HG02623 (cell line): ENCODE measurements around the gene IDH2.

Experiments
- ATAC-seq: cut with Tn5 transposase; IDR thresholded peaks from one replicate; pipeline ENCODE4 v1.9.1; 2021; ENCODE audit warnings: moderate library complexity; ENCODE audit not compliant: unreplicated experiment

The IDH2 gene

GRCh38 chr15:90064911-90065681 lies 37.2 kb downstream of the IDH2 start:
- no peak for ATAC-seq

GRCh38 chr15:90063770-90064247 lies 38.5 kb downstream of the IDH2 start:
- ATAC-seq = no peak

DNA sequence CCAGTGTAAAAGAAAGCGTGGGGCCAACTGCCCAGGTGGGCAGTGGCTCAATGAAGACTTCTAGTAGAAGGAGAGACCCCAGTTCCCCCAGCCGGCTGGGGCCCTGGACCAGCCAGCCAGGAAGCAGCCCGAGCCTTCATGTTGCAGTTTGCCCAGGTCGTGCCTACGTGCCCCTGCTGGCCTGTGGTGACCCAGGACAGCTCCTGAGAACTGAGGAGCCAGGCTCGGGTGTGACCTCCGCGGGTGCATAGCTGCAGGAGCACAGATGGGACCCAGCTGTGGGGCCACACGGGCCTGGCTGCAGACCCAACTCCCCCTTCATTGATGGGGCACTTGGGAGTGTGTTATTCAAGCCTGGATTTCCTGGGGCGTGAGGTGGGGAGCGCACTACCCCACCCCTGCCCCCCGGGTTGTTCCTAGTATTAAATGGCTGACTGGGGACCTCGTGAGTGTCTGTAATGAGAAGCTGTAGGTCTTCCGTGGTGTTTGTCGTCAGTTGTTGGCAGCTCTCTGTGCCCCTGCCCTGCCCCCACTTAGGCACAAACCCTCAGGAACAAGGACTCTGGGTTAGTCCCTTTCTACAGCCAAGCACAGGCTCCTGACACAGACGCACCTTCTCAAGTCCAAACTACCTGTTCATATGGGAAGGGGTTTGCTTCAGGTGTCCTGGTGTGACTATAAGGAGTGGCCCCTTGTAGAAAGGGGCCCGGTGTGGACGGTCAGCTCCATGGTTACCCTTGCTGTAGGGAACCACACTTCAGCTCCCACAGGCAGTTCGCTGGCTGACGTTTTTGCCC lies 39.1 kb downstream of the IDH2 start:
- no peak for ATAC-seq

- ATAC-seq = no peak
Measured at GRCh38 chr15:90062462-90062932, 39.8 kb downstream of the IDH2 start.

GRCh38 chr15:90062023-90062442 lies 40.2 kb downstream of the IDH2 start:
- ATAC-seq = no peak

DNA sequence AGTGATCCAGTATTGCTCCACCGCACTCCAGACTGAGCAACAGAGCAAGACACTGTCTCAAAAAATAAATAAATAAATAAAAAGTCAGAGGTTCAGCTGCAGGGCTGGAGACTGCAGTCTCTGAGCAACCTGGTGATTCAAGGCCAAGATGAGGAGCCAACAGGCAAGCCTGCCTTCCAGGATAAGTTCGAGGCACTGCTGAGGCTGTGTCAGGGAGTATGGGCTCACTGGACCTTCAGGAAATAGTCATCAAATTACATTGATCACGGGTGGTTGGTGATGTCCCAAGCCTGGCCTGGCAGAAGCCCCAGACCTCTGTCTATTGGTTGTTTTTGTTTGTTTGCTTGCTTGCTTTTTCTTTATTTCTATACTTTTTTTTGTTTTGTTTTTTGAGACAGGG lies 41.5 kb downstream of the IDH2 start:
- no peak for ATAC-seq

- ATAC-seq = peak; percentile 89
Measured at GRCh38 chr15:90059208-90059985, 42.9 kb downstream of the IDH2 start.

- ATAC-seq = no peak
Measured at GRCh38 chr15:90058775-90059174, 43.5 kb downstream of the IDH2 start.

DNA sequence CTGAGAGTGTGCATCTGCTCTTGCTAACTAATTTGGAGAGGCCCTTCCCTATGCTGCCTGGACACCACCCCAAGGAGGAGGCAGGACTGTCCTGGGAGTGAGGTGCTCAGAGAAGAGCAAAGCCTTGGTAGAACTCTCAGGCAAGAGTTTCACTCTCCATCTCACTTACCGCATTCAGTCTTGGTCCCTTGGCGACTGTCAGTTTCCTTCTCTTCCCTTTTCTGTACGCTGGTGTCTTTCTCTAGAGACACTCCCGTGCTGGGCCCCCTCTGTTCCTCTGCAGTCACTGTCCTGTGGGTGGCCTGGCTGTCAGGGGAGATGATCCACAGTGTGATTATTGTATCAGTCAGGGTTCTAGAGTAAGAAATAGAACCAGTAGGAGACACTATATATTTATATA lies 44.0 kb downstream of the IDH2 start:
- no peak for ATAC-seq

DNA sequence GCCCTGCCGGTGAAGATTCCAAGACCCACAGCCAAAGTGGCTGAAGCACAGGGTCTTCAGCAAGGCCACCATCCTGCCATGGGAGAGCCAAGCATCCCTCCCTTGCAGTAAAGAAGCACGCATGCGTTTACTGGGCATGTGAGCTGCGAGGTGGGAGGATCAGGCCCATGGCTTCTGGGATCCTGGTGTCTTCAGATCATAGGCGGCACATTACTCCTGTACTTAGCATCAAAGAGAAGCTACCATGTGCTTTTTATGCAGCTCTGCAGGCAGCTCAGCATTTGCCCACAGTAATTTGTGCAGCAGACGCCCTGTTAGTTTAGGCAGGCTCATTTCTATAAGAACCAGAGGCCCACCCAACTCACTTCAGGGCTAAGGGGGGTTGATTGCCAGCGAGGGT lies 45.7 kb downstream of the IDH2 start:
- ATAC-seq = no peak

GRCh38 chr15:90055182-90055581 lies 47.1 kb downstream of the IDH2 start:
- no peak for ATAC-seq

GRCh38 chr15:90054618-90055097 lies 47.6 kb downstream of the IDH2 start:
- no peak for ATAC-seq

DNA sequence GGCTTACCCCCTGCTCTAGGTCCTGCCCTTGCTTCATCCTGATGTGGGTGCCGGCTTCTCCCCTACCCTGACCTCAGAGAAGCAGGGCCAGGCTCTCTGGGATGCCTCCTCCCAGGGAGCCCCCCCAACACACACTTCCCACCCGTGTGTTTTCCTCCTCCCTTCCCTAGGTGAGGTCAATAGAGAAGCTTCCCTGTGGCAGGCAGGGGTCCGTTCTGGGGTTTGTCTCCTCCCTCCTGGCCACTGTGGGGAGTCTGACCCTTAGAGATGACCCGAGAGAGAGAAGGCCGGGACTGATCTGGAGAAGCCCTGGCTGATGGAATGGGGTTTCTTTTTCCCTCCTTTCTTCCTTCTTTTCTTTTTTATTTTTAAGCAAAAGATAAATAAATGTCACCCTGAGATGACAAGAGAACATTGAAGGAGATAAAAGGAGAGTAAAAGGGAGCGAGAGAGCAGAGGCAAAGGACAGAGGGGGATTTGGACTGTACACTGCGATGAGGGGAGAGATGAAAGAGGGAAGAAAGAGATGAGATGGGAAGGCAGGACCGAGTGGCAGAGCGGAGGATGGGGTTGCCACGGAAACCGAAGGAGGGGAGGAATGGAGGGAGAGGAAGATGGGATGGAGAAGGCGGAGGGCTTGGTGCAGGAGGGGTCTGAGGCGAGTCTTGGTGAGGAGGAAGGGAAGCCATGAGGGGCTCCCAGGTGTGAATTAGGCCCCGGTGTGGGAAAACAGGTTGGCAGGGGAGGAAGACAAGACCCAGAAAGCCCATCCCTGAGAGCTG lies 48.4 kb downstream of the IDH2 start:
- ATAC-seq = no peak

DNA sequence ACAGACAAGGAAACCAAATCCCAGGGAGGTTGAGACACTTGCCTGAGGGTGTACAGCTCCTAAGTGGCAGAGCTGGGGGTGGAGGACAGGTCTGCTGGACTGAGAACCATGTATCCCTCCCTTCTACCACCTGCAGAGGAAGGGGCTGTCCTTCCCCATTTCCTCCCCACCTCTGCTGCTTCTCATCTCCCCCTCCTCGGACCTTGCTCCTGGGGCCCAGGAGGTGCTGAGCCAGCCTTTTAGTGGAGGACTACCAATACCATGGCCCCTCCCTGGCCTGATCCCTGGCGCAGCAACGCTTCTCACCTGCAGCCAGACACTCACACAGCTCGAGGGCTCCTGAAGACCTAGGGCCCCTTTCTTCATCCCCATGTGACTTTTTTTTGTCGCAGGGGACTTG lies 50.4 kb downstream of the IDH2 start:
- ATAC-seq = no peak

GRCh38 chr15:90049666-90050604 lies 52.3 kb downstream of the IDH2 start:
- no peak for ATAC-seq

GRCh38 chr15:90049030-90049429 lies 53.2 kb downstream of the IDH2 start:
- no peak for ATAC-seq

DNA sequence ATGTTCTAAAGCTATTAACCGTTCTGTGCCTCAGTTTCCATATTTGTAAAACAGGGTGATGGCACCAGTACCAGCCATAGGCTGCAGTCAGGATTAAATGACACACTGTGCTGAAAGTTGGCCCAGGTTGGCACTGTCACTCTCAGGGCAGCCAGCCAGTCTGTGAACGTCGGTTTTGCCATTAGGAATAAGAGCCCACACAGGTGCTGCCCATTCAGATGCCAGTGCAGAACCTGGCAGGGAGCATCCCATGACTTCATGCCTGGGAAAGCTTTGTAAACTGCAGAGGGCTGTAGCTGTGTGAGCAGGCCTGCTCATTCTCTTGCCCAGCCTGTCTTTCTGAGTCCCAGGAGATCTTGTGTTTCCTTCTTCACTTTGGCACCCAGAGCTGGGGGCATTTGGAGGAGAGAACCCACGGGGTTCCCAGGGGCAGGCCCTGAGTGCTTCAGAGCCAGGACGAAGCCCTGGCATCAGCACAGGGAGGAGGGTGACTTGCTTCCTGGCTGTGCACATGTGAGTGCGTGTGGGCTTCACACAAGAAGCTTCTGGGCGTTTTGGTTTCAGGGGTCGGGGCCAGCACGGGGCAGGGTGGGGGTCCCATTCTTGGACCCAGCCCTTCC lies 54.2 kb downstream of the IDH2 start:
- ATAC-seq = no peak

DNA sequence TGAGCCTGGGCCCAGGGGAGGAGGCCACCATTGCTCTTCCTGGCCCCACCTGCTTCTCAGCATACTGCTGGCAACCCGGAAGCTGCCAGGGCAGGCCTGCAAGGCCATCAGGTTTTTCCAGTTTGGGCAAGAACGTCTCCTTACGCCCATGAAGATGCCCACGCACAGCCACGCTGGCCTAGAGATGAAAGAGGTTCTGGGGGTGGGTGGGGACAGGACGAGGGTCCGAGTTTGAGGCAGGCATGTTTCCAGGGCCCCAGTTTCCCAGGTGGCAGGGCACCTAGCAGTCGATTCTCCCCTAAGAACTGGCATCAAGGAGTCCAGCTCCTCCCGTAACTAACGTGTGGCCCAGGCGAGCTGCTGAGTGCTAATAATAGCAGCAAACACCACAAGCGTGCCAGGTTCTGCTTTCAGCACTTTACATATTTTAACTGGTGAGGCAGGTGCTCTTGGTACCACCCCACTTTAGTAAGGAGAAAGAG lies 55.3 kb downstream of the IDH2 start:
- no peak for ATAC-seq

GRCh38 chr15:90046289-90046688 lies 56.0 kb downstream of the IDH2 start:
- no peak for ATAC-seq
